Neural crest cell (in vitro differentiated cells): ENCODE measurements around the gene GRK5. TPM values are rescaled to one million over a fixed set of nuclear protein-coding genes. Genes with fewer than 3 reads are reported as not detected.

ENCODE experiments used
- DNase-seq: peaks from one replicate; pipeline ENCODE4 v3.0.0; 2021; ENCODE audit warnings: low read depth, mixed read lengths, low spot score
- H3K27ac Mint-ChIP-seq: one replicate; pipeline ENCODE4 v1.8.0; 2021; ENCODE audit warnings: mild to moderate bottlenecking, mixed read lengths; ENCODE audit not compliant: unreplicated experiment
- H3K27me3 Mint-ChIP-seq: 2 replicates; pipeline ENCODE4 v1.8.0; 2021; ENCODE audit warnings: low read depth, mild to moderate bottlenecking, mixed read lengths
- H3K36me3 Mint-ChIP-seq: 2 replicates; pipeline ENCODE4 v1.8.0; 2021; ENCODE audit warnings: low read depth, mild to moderate bottlenecking, mixed read lengths
- H3K4me1 Mint-ChIP-seq: 2 replicates; pipeline ENCODE4 v1.8.0; 2021; ENCODE audit warnings: mixed read lengths
- H3K4me3 Mint-ChIP-seq: one replicate; pipeline ENCODE4 v1.8.0; 2021; ENCODE audit warnings: mild to moderate bottlenecking, mixed read lengths
- H3K9me3 Mint-ChIP-seq: 2 replicates; pipeline ENCODE4 v1.8.0; 2021; ENCODE audit warnings: mixed read lengths
- total RNA-seq: library from RNA; stranded (reverse); gene quantifications from 2 replicates; pipeline ENCODE4 v1.2.1, GENCODE V29; 2021
- TF ChIP-seq, protein P1 (sequence below): fragments of 200-600 bp; sonication (generic); conservative IDR thresholded peaks from 2 replicates; pipeline ENCODE4 v1.5.0; 2021; ENCODE audit warnings: antibody characterized with exemption, mild to moderate bottlenecking

Gene GRK5
- total RNA-seq, 1 donor from 2014 or later = 13.5 TPM

DNA sequence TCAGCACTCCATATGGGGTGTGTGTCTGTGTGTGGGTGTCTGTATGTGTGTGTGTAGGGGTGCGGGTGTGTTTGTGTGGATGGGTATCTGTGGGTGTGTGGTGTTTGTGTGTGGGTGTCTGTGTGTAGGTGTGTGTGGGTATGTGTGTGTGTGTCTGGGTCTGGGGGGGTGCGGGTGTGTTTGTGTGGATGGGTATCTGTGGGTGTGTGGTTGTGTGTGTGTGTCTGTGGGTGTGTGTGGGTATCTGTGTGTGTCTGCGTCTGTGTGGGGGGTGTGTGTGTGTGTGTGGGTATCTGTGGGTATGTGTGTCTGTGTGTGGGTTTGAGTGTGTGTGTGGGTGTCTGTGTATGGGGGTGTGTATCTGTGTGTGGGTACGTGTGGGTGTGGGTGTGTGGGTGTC lies 186.5 kb downstream of the GRK5 start:
- no peak for DNase-seq
- Mint-ChIP-seq H3K4me1 (peaks cover 17% of the 10 kb centered on the region), H3K9me3 (no peaks in the 10 kb centered on the region), H3K27ac (no peak overlapping the region), H3K4me3 (no peak overlapping the region), H3K27me3 (no peaks in the 10 kb centered on the region), H3K36me3 (peaks cover 2% of the 10 kb centered on the region)
- TF ChIP-seq, protein P1, sequence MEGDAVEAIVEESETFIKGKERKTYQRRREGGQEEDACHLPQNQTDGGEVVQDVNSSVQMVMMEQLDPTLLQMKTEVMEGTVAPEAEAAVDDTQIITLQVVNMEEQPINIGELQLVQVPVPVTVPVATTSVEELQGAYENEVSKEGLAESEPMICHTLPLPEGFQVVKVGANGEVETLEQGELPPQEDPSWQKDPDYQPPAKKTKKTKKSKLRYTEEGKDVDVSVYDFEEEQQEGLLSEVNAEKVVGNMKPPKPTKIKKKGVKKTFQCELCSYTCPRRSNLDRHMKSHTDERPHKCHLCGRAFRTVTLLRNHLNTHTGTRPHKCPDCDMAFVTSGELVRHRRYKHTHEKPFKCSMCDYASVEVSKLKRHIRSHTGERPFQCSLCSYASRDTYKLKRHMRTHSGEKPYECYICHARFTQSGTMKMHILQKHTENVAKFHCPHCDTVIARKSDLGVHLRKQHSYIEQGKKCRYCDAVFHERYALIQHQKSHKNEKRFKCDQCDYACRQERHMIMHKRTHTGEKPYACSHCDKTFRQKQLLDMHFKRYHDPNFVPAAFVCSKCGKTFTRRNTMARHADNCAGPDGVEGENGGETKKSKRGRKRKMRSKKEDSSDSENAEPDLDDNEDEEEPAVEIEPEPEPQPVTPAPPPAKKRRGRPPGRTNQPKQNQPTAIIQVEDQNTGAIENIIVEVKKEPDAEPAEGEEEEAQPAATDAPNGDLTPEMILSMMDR = no peak

DNA sequence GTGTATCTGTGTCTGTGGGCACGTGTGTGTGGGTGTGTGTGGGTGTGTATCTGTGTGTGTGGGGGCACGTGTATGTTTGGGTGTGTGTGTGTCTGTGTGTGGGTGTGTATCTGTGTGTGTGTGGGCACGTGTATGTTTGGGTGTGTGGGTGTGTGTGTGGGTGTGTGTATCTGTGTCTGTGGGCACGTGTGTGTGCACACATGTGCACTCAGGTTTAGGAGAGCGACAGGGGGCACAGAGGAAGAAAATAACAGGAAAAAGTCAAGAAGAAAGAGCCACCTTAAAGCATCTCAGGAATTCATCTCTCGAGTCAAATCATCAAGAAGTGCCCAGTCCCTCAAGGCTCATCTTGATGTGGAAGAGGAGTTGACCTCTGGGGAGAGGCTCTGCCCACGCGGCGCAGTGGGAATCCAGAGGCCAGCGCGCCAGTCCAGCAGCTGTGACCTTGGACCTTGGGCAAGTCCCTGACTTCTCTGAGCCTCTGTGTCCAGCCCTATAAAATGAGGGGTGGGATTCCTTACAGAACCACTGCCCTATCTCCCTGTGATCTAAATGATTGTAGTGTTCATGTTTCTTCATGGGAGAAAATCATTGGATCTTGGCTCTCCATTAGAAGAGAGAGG lies 187.4 kb downstream of the GRK5 start:
- Mint-ChIP-seq H3K36me3 (peaks cover 2% of the 10 kb centered on the region), H3K4me1 (peaks cover 17% of the 10 kb centered on the region), H3K27me3 (no peaks in the 10 kb centered on the region), H3K9me3 (no peaks in the 10 kb centered on the region), H3K4me3 (no peak overlapping the region), H3K27ac (peak overlapping the region; percentile 12)
- TF ChIP-seq, protein P1 = no peak
- DNase-seq = no peak

DNA sequence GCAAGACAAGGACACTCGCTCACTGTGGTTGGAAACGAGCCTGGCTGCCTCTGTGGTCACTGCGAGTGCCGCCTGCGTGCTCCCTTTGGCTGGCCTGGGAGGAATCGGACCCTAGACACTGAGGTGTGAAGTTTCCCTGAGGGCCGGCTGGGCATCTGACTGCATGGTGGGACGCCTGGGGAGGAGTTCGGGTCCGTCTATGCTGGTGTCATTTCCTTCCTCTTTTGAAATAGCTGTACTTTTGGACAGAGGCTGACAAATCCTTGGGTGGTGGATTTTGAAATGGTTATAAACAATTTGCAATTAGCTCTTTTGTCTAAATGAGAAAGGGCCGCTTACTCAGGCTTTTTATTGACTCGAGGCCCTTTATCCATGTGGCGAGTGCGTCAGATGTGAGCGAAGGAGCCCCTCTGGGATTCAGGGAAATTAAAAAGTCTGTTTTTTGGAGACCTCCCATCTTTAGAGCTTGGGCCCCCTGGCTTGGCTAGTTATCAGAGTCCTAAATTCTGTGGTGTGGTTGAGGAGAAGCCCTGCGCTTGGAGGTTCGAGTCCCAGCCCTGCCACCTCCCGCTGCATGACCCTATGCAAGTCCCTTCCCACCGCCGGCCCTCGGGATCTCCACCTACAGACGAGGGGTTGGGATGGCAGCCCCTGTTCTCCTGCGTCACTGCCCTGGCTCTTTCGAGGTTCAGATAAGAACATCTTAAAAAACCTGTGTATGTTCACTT lies 188.1 kb downstream of the GRK5 start:
- Mint-ChIP-seq H3K9me3 (no peaks in the 10 kb centered on the region), H3K4me1 (peaks cover 17% of the 10 kb centered on the region), H3K27me3 (no peaks in the 10 kb centered on the region), H3K36me3 (peaks cover 2% of the 10 kb centered on the region), H3K27ac (peak overlapping the region; percentile 12), H3K4me3 (no peak overlapping the region)
- TF ChIP-seq, protein P1 = no peak
- no peak for DNase-seq

DNA sequence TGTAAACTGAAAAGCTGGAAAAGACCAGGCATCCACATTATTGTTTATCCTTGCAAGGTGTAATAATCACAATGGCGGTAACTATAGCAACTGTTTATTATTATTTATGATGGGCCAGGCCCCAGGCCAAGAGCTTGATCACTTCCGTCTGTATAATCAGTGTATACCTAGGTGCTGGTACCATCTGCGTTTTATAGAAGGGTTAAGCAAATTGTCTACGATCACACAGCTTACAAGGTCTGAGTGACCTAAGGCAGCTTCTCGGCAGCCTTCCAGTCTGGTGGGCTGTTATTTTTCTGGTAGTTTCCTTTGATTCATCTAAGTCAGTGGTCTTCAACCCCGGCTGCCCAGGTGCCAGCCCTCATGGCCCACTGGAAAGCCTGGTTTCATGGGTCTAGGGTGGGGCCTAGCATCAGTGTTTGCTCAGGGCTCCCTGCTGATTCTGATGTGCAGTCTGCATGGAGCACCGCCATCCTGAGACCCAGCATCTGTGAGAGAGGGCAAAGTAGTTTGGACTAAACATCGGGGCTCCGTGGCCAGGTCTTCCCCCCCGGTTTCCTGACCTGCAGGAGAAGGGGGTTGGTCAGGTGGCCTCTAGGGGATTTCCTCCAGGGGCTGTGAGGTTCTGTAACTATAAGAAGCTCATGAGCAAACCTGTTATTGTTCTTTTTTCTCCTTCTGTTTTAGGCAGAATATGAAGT lies 188.8 kb downstream of the GRK5 start:
- TF ChIP-seq, protein P1 = no peak
- Mint-ChIP-seq H3K27me3 (no peaks in the 10 kb centered on the region), H3K9me3 (no peaks in the 10 kb centered on the region), H3K4me1 (peaks cover 17% of the 10 kb centered on the region), H3K36me3 (peaks cover 2% of the 10 kb centered on the region), H3K27ac (peak overlapping the region; percentile 71), H3K4me3 (no peak overlapping the region)
- no peak for DNase-seq

DNA sequence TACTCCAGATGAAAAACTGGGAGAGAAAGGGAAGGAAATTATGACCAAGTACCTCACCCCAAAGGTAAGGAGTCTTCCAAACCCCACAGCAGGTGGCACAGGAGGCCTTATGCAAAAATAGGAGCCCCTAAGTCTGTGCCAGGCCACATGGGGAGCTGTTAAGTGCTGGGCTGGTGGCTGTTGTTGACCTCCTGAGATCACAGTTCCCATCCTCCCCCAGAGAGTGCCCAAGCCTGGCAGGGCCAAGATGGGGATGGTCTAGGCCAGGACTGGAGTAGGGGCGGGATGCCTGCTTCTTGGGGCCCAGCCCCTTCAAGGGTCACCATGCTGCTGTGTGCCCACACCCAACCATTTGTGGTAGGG lies 189.3 kb downstream of the GRK5 start:
- Mint-ChIP-seq H3K27me3 (no peaks in the 10 kb centered on the region), H3K27ac (no peak overlapping the region), H3K4me1 (peaks cover 20% of the 10 kb centered on the region), H3K36me3 (peaks cover 2% of the 10 kb centered on the region), H3K9me3 (no peaks in the 10 kb centered on the region), H3K4me3 (no peak overlapping the region)
- DNase-seq = no peak
- TF ChIP-seq, protein P1 = no peak
